ENCODE results near the gene UBR2. TPM values are rescaled to one million over a fixed set of nuclear protein-coding genes. Genes with fewer than 3 reads are reported as not detected.
A peak's percentile ranks its signal among the peaks of the same experiment; 100 is the strongest.

UBR2 gene
- total and polyA plus RNA-seq, 2 of the 13 experiments (the other 11 are each of a cell fraction or from before 2014, with no cell fraction given), result 17.6 to 29.3 TPM

DNA sequence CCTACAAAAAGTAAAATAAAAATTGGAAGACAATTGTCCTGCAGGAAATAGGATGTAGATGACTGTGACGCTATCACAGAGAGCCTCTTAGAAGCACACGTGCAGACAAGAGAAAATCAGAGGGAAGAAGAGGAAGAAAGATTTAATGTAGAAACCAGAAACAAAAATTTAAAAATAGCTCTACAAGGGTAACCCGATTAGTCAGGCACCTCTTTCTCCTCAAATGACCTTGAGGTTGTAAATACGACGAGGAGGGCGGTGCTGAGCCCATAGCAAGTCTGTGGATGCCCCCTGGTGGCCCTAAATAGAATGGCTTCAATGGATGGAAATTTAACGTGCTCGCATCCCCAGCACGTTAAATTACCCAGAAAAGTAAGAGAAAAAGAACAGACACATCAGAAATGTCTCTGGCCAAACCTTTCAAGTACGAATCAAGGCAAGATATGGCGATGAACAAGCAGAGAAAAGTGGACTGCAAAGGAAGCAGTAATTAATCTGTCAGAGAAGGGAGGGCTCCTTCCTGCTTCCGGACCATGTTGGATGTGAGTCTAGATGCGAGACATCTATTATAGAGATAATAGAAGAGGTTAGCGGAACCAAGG is 162.8 kb downstream of the UBR2 start (continued):
- no peak for TF ChIP-seq GFI1 (CRISPR knock-in tag; IDR thresholded peaks at IDR 0.05; ENCODE audit: borderline replicate concordance)
- TF ChIP-seq ZSCAN20 (CRISPR knock-in tag; IDR thresholded peaks at IDR 0.05; ENCODE audit: borderline replicate concordance), result no peak
- no peak for TF ChIP-seq POLR2G (IDR thresholded peaks at IDR 0.05; ENCODE audit: low read depth, low read length)
- TF ChIP-seq ZNF234 (CRISPR knock-in tag; conservative IDR thresholded peaks at IDR 0.05), result no peak
- TF ChIP-seq, protein P1, sequence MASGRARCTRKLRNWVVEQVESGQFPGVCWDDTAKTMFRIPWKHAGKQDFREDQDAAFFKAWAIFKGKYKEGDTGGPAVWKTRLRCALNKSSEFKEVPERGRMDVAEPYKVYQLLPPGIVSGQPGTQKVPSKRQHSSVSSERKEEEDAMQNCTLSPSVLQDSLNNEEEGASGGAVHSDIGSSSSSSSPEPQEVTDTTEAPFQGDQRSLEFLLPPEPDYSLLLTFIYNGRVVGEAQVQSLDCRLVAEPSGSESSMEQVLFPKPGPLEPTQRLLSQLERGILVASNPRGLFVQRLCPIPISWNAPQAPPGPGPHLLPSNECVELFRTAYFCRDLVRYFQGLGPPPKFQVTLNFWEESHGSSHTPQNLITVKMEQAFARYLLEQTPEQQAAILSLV (CRISPR knock-in tag; IDR thresholded peaks at IDR 0.05; ENCODE audit: borderline replicate concordance), result no peak
- TF ChIP-seq, protein P2, sequence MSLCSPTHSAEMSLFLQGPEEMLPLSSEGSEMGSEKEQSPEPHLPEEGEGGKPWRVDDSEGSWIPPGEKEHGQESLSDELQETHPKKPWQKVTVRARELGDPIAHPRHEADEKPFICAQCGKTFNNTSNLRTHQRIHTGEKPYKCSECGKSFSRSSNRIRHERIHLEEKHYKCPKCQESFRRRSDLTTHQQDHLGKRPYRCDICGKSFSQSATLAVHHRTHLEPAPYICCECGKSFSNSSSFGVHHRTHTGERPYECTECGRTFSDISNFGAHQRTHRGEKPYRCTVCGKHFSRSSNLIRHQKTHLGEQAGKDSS (CRISPR knock-in tag; IDR thresholded peaks at IDR 0.05; ENCODE audit: borderline replicate concordance, low read depth), result 0 out of 2 replicates have a peak, but pooled peaks have one; percentile 65
- no peak for TF ChIP-seq ZNF775 (CRISPR knock-in tag; IDR thresholded peaks at IDR 0.05; ENCODE audit: borderline replicate concordance)
- TF ChIP-seq ZFP62 (CRISPR knock-in tag; IDR thresholded peaks at IDR 0.05), result no peak
- TF ChIP-seq, protein P3, sequence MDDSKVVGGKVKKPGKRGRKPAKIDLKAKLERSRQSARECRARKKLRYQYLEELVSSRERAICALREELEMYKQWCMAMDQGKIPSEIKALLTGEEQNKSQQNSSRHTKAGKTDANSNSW (CRISPR knock-in tag; IDR thresholded peaks at IDR 0.05; ENCODE audit: borderline replicate concordance), result no peak
- TF ChIP-seq ESRRA (CRISPR knock-in tag; IDR thresholded peaks at IDR 0.05; ENCODE audit: low read depth), result peak; percentile 97
- no peak for TF ChIP-seq ARNT (IDR thresholded peaks at IDR 0.05)
- TF ChIP-seq, protein P4, sequence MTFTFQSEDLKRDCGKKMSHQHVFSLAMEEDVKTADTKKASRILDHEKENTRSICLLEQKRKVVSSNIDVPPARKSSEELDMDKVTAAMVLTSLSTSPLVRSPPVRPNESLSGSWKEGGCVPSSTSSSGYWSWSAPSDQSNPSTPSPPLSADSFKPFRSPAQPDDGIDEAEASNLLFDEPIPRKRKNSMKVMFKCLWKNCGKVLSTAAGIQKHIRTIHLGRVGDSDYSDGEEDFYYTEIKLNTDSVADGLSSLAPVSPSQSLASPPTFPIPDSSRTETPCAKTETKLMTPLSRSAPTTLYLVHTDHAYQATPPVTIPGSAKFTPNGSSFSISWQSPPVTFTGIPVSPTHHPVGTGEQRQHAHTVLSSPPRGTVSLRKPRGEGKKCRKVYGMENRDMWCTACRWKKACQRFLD (CRISPR knock-in tag; IDR thresholded peaks at IDR 0.05; ENCODE audit: borderline replicate concordance), result no peak
- TF ChIP-seq KDM5B (CRISPR knock-in tag; IDR thresholded peaks at IDR 0.05; ENCODE audit: borderline replicate concordance), result no peak
- no peak for TF ChIP-seq PLRG1 (conservative IDR thresholded peaks at IDR 0.05)
- TF ChIP-seq, protein P5, sequence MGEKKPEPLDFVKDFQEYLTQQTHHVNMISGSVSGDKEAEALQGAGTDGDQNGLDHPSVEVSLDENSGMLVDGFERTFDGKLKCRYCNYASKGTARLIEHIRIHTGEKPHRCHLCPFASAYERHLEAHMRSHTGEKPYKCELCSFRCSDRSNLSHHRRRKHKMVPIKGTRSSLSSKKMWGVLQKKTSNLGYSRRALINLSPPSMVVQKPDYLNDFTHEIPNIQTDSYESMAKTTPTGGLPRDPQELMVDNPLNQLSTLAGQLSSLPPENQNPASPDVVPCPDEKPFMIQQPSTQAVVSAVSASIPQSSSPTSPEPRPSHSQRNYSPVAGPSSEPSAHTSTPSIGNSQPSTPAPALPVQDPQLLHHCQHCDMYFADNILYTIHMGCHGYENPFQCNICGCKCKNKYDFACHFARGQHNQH (CRISPR knock-in tag; IDR thresholded peaks at IDR 0.05), result peak; percentile 63; the same call in 1 of the 2 replicates
- TF ChIP-seq, protein P6, sequence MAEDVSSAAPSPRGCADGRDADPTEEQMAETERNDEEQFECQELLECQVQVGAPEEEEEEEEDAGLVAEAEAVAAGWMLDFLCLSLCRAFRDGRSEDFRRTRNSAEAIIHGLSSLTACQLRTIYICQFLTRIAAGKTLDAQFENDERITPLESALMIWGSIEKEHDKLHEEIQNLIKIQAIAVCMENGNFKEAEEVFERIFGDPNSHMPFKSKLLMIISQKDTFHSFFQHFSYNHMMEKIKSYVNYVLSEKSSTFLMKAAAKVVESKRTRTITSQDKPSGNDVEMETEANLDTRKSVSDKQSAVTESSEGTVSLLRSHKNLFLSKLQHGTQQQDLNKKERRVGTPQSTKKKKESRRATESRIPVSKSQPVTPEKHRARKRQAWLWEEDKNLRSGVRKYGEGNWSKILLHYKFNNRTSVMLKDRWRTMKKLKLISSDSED (CRISPR knock-in tag; IDR thresholded peaks at IDR 0.05), result no peak
- TF ChIP-seq KDM4B (CRISPR knock-in tag; IDR thresholded peaks at IDR 0.05), result no peak
- no peak for TF ChIP-seq FOXJ3 (CRISPR knock-in tag; IDR thresholded peaks at IDR 0.05; ENCODE audit: borderline replicate concordance)
- TF ChIP-seq, protein P7, sequence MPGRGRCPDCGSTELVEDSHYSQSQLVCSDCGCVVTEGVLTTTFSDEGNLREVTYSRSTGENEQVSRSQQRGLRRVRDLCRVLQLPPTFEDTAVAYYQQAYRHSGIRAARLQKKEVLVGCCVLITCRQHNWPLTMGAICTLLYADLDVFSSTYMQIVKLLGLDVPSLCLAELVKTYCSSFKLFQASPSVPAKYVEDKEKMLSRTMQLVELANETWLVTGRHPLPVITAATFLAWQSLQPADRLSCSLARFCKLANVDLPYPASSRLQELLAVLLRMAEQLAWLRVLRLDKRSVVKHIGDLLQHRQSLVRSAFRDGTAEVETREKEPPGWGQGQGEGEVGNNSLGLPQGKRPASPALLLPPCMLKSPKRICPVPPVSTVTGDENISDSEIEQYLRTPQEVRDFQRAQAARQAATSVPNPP (CRISPR knock-in tag; IDR thresholded peaks at IDR 0.05), result no peak
- TF ChIP-seq, protein P8, sequence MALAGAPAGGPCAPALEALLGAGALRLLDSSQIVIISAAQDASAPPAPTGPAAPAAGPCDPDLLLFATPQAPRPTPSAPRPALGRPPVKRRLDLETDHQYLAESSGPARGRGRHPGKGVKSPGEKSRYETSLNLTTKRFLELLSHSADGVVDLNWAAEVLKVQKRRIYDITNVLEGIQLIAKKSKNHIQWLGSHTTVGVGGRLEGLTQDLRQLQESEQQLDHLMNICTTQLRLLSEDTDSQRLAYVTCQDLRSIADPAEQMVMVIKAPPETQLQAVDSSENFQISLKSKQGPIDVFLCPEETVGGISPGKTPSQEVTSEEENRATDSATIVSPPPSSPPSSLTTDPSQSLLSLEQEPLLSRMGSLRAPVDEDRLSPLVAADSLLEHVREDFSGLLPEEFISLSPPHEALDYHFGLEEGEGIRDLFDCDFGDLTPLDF (CRISPR knock-in tag; IDR thresholded peaks at IDR 0.05), result no peak
